Tibial nerve (tissue), 4 donors: Measurements from ENCODE around the gene NDST1. TPM values are rescaled to one million over a fixed set of nuclear protein-coding genes. Genes with fewer than 3 reads are reported as not detected.

Source experiments
- DNase-seq, 2 donors: peaks; one replicate each; pipeline ENCODE4 v3.0.0-alpha.2; 2019; ENCODE audit warnings: low spot score in 2 of 2
- H3K27ac ChIP-seq, 4 donors: fragments of 200-600 bp; sonication (generic) in 3 of 4; one replicate each; pipeline ENCODE4 v1.5.1; 2017 to 2019; ENCODE audit warnings: mild to moderate bottlenecking in 1 of 4
- H3K27me3 ChIP-seq, 2 donors: fragments of 200-600 bp; sonication (generic) in 1 of 2; one replicate each; pipeline versions ENCODE4 v1.5.1 to v1.6.0; 2017 to 2019
- H3K36me3 ChIP-seq, 3 donors: fragments of 200-600 bp; sonication (generic); one replicate each; pipeline ENCODE4 v1.5.1; 2018 to 2019
- H3K4me1 ChIP-seq, 4 donors: fragments of 200-600 bp; sonication (generic) in 3 of 4; one replicate each; pipeline ENCODE4 v1.5.1; 2017 to 2019
- H3K4me3 ChIP-seq, 4 donors: fragments of 200-600 bp; sonication (generic) in 3 of 4; one replicate each; pipeline ENCODE4 v1.5.1; 2017 to 2019; ENCODE audit warnings: mild to moderate bottlenecking in 1 of 4, moderate library complexity in 1 of 4
- H3K9me3 ChIP-seq, 4 donors: fragments of 200-600 bp; sonication (generic) in 3 of 4; one replicate each; pipeline ENCODE4 v1.5.1; 2017 to 2019
- CTCF ChIP-seq, 5 experiments: fragments of 200-600 bp in 3 of 5; fragments of 450-650 bp in 2 of 5; sonication (generic) in 3 of 5; IDR thresholded peaks; one replicate each; pipeline ENCODE4 v1.5.1; 2016 to 2019; ENCODE audit warnings: antibody characterized with exemption in 5 of 5, mild to moderate bottlenecking in 3 of 5, moderate library complexity in 2 of 5
- EP300 ChIP-seq, 2 donors: sonication (generic); formaldehyde crosslinking; IDR thresholded peaks; one replicate each; pipeline ENCODE4 v1.6.1; 2017; ENCODE audit warnings: antibody characterized with exemption in 2 of 2, mild to moderate bottlenecking in 1 of 2
- POLR2A ChIP-seq, 2 donors: fragments of 450-650 bp; IDR thresholded peaks; one replicate each; pipeline ENCODE4 v1.6.1; 2017; ENCODE audit warnings: antibody characterized with exemption in 2 of 2, mild to moderate bottlenecking in 2 of 2, moderate library complexity in 2 of 2
- WGBS, 2 donors: methylation state at CpG; one replicate each; pipeline ENCODE4 v1.1.5; 2018; 5-methylcytosine and 5-hydroxymethylcytosine counted together
- total RNA-seq, 4 donors: library from RNA; depleted of rRNA; stranded (reverse); fragments of >200 nt; gene quantifications; one replicate each; pipeline ENCODE4 v1.1.0, GENCODE V29; 2016

The NDST1 gene
- total RNA-seq, 4 donors from 2014 or later, result 53.2 to 137 (median 104) TPM

GRCh38 chr5:150562832-150563231 is 54.9 kb downstream of the NDST1 start:
- Histone ChIP-seq H3K4me3 (no peak overlapping the region), H3K36me3 (no peaks in the 10 kb centered on the region), H3K27ac (no peak overlapping the region), H3K4me1 (peaks cover 0 to 23% (median 0%) of the 10 kb centered on the region in 4 donors), H3K9me3 (peaks cover 0 to 5% (median 0%) of the 10 kb centered on the region in 4 donors), H3K27me3 (no peaks in the 10 kb centered on the region)
- TF ChIP-seq EP300 (IDR thresholded peaks at IDR 0.05) (no peak), CTCF (IDR thresholded peaks at IDR 0.05) (peak in 4 of 5 experiments; percentile 17 to 59 (median 46))
- DNase-seq, result peak in 1 of 2 donors; percentile 51
- WGBS, 2 donors, result 56 to 64% methylated on average over 2 of the region's 2 CpGs

GRCh38 chr5:150565868-150566267 is 57.9 kb downstream of the NDST1 start:
- peaks cover 0 to 21% (median 0%) of the 10 kb centered on the region in 4 donors for H3K4me1 ChIP-seq
- peaks cover 0 to 5% (median 0%) of the 10 kb centered on the region in 4 donors for H3K9me3 ChIP-seq
- no peak overlapping the region for H3K27ac ChIP-seq
- no peaks in the 10 kb centered on the region for H3K36me3 ChIP-seq
- DNase-seq, result no peak
- no peak overlapping the region for H3K4me3 ChIP-seq
- no peaks in the 10 kb centered on the region for H3K27me3 ChIP-seq
- 95 to 100% methylated on average over 1 of the region's 1 CpG for WGBS, 2 donors
- TF ChIP-seq CTCF (IDR thresholded peaks at IDR 0.05), result no peak
- TF ChIP-seq POLR2A (IDR thresholded peaks at IDR 0.05), result no peak
- TF ChIP-seq EP300 (IDR thresholded peaks at IDR 0.05), result no peak

GRCh38 chr5:150567031-150567717 is 59.2 kb downstream of the NDST1 start:
- Histone ChIP-seq H3K4me3 (no peak overlapping the region), H3K27me3 (no peaks in the 10 kb centered on the region), H3K4me1 (peaks cover 0 to 15% (median 0%) of the 10 kb centered on the region in 4 donors), H3K27ac (peak overlapping the region in 3 of 4 donors; percentile 23 to 72 (median 62)), H3K36me3 (no peaks in the 10 kb centered on the region), H3K9me3 (peaks cover 0 to 5% (median 0%) of the 10 kb centered on the region in 4 donors)
- no peak for DNase-seq
- TF ChIP-seq CTCF (IDR thresholded peaks at IDR 0.05), result no peak
- TF ChIP-seq EP300 (IDR thresholded peaks at IDR 0.05), result peak in 1 of 2 donors; percentile 68
- 54 to 68% methylated on average over 3 of the region's 3 CpGs for WGBS, 2 donors

GRCh38 chr5:150568663-150569062 is 60.7 kb downstream of the NDST1 start:
- no peaks in the 10 kb centered on the region for H3K9me3 ChIP-seq
- TF ChIP-seq POLR2A (IDR thresholded peaks at IDR 0.05) (no peak), CTCF (IDR thresholded peaks at IDR 0.05) (no peak), EP300 (IDR thresholded peaks at IDR 0.05) (no peak)
- H3K4me1 ChIP-seq, result peaks cover 0 to 15% (median 0%) of the 10 kb centered on the region in 4 donors
- no peak overlapping the region for H3K4me3 ChIP-seq
- no peaks in the 10 kb centered on the region for H3K27me3 ChIP-seq
- no peaks in the 10 kb centered on the region for H3K36me3 ChIP-seq
- H3K27ac ChIP-seq, result no peak overlapping the region
- no peak for DNase-seq

GRCh38 chr5:150570333-150570732 is 62.4 kb downstream of the NDST1 start:
- DNase-seq, result no peak
- Histone ChIP-seq H3K9me3 (no peaks in the 10 kb centered on the region), H3K4me3 (no peak overlapping the region), H3K27ac (no peak overlapping the region), H3K27me3 (no peaks in the 10 kb centered on the region), H3K36me3 (no peaks in the 10 kb centered on the region), H3K4me1 (peaks cover 0 to 24% (median 0%) of the 10 kb centered on the region in 4 donors)
- TF ChIP-seq POLR2A (IDR thresholded peaks at IDR 0.05), result no peak
- no peak for TF ChIP-seq CTCF (IDR thresholded peaks at IDR 0.05)
- no peak for TF ChIP-seq EP300 (IDR thresholded peaks at IDR 0.05)
- WGBS, 2 donors, result 79 to 91% methylated on average over 7 of the region's 7 CpGs
